Epithelial cell of esophagus (primary cell): ENCODE results near the gene TMEM132C.

Experiments
- DNase-seq: peaks from one replicate; pipeline ENCODE4 v3.0.0; 2010; ENCODE audit warnings: low read depth
- H3K4me3 ChIP-seq: 2 replicates; pipeline ENCODE4 v1.5.1; 2011; ENCODE audit warnings: mild to moderate bottlenecking, low read length, control low read depth
- CTCF ChIP-seq: IDR thresholded peaks from 2 replicates; pipeline ENCODE4 v1.5.1; 2011; ENCODE audit warnings: low read depth, mild to moderate bottlenecking, low read length, control low read depth, inconsistent platforms; ENCODE audit not compliant: insufficient read depth; ENCODE audit errors: missing control alignments

Gene TMEM132C

GRCh38 chr12:128607641-128608040 is 340.7 kb downstream of the TMEM132C start:
- no peak for TF ChIP-seq CTCF
- DNase-seq: no peak
- H3K4me3 ChIP-seq: no peak overlapping the region

- no peak for TF ChIP-seq CTCF
- no peak overlapping the region for H3K4me3 ChIP-seq
Measured at GRCh38 chr12:128609861-128610260, 342.9 kb downstream of the TMEM132C start.

GRCh38 chr12:128611736-128612135 is 344.8 kb downstream of the TMEM132C start:
- TF ChIP-seq CTCF: no peak
- H3K4me3 ChIP-seq: no peak overlapping the region
- no peak for DNase-seq

More at GRCh38 chr12:128609861-128610260, 342.9 kb downstream of the TMEM132C start:
- DNase-seq: no peak

- H3K4me3 ChIP-seq: no peak overlapping the region
- DNase-seq: no peak
- TF ChIP-seq CTCF: no peak
Measured at GRCh38 chr12:128612150-128612850, 345.3 kb downstream of the TMEM132C start.

- DNase-seq: no peak
- H3K4me3 ChIP-seq: no peak overlapping the region
- no peak for TF ChIP-seq CTCF
Measured at GRCh38 chr12:128613837-128614590, 347.0 kb downstream of the TMEM132C start.

- no peak for DNase-seq
- TF ChIP-seq CTCF: no peak
- H3K4me3 ChIP-seq: no peak overlapping the region
Measured at GRCh38 chr12:128617304-128617833, 350.4 kb downstream of the TMEM132C start.
